ENCODE results near the gene SRSF5.
A peak's percentile ranks its signal among the peaks of the same experiment; 100 is the strongest.

Gene SRSF5

GRCh38 chr14:69816216-69816615 is 49.3 kb downstream of the SRSF5 start:
- Histone ChIP-seq H3K9me3 (ENCODE audit: control insufficient read depth, low read length) (no peaks in the 10 kb centered on the region), H3K4me3 (ENCODE audit: insufficient read depth, low read depth, low read length, poor library complexity, severe bottlenecking) (no peak overlapping the region), H3K4me1 (ENCODE audit: control insufficient read depth, insufficient read depth, low read length, poor library complexity, severe bottlenecking) (no peaks in the 10 kb centered on the region), H3K27me3 (replicated peaks; ENCODE audit: control insufficient read depth, insufficient read depth, low read length, poor library complexity, severe bottlenecking) (no peaks in the 10 kb centered on the region), H3K36me3 (ENCODE audit: control insufficient read depth, insufficient read depth, low read length) (no peaks in the 10 kb centered on the region), H3K27ac (ENCODE audit: insufficient read depth, low read length, poor library complexity, severe bottlenecking) (no peak overlapping the region)
- DNase-seq = no peak

GRCh38 chr14:69818758-69819191 is 51.8 kb downstream of the SRSF5 start:
- no peaks in the 10 kb centered on the region for H3K4me1 ChIP-seq (ENCODE audit: control insufficient read depth, insufficient read depth, low read length, poor library complexity, severe bottlenecking)
- no peaks in the 10 kb centered on the region for H3K9me3 ChIP-seq (ENCODE audit: control insufficient read depth, low read length)
- DNase-seq = peak in 2 of 3 donors; percentile 12 to 27
- no peaks in the 10 kb centered on the region for H3K36me3 ChIP-seq (ENCODE audit: control insufficient read depth, insufficient read depth, low read length)
- H3K27ac ChIP-seq (ENCODE audit: insufficient read depth, low read length, poor library complexity, severe bottlenecking) = no peak overlapping the region
- no peak overlapping the region for H3K4me3 ChIP-seq (ENCODE audit: insufficient read depth, low read depth, low read length, poor library complexity, severe bottlenecking)
- no peaks in the 10 kb centered on the region for H3K27me3 ChIP-seq (replicated peaks; ENCODE audit: control insufficient read depth, insufficient read depth, low read length, poor library complexity, severe bottlenecking)

GRCh38 chr14:69819607-69820006 is 52.7 kb downstream of the SRSF5 start:
- Histone ChIP-seq H3K4me1 (ENCODE audit: control insufficient read depth, insufficient read depth, low read length, poor library complexity, severe bottlenecking) (no peaks in the 10 kb centered on the region), H3K9me3 (ENCODE audit: control insufficient read depth, low read length) (no peaks in the 10 kb centered on the region), H3K27me3 (replicated peaks; ENCODE audit: control insufficient read depth, insufficient read depth, low read length, poor library complexity, severe bottlenecking) (no peaks in the 10 kb centered on the region), H3K36me3 (ENCODE audit: control insufficient read depth, insufficient read depth, low read length) (no peaks in the 10 kb centered on the region), H3K27ac (ENCODE audit: insufficient read depth, low read length, poor library complexity, severe bottlenecking) (no peak overlapping the region), H3K4me3 (ENCODE audit: insufficient read depth, low read depth, low read length, poor library complexity, severe bottlenecking) (no peak overlapping the region)
- DNase-seq = no peak

- no peaks in the 10 kb centered on the region for H3K9me3 ChIP-seq (ENCODE audit: control insufficient read depth, low read length)
- H3K36me3 ChIP-seq (ENCODE audit: control insufficient read depth, insufficient read depth, low read length) = no peaks in the 10 kb centered on the region
- H3K4me3 ChIP-seq (ENCODE audit: insufficient read depth, low read depth, low read length, poor library complexity, severe bottlenecking) = no peak overlapping the region
- DNase-seq = no peak
- no peaks in the 10 kb centered on the region for H3K27me3 ChIP-seq (replicated peaks; ENCODE audit: control insufficient read depth, insufficient read depth, low read length, poor library complexity, severe bottlenecking)
- H3K27ac ChIP-seq (ENCODE audit: insufficient read depth, low read length, poor library complexity, severe bottlenecking) = no peak overlapping the region
- H3K4me1 ChIP-seq (ENCODE audit: control insufficient read depth, insufficient read depth, low read length, poor library complexity, severe bottlenecking) = no peaks in the 10 kb centered on the region
These were observed 54.0 kb downstream of the SRSF5 start for GRCh38 chr14:69820991-69821390.

Measured in effector memory CD4-positive, alpha-beta T cell (primary cell).